GM19328 (cell line): Measurements from ENCODE around the gene SP7.
"Not testable (repeated sequence)": the region's sequence is repeated elsewhere in the genome, so short reads cannot be mapped to it uniquely, and the experiment has no call there.

Source experiments
- ATAC-seq: cut with Tn5 transposase; IDR thresholded peaks from one replicate; pipeline ENCODE4 v1.9.1; 2021; ENCODE audit warnings: mild to moderate bottlenecking, moderate library complexity; ENCODE audit not compliant: unreplicated experiment

SP7 gene

GRCh38 chr12:53324113-53324778 lies 11.9 kb downstream of the SP7 start:
- peak; percentile 25 for ATAC-seq

- ATAC-seq = no peak
Measured at GRCh38 chr12:53320352-53321195, 15.6 kb downstream of the SP7 start.

- ATAC-seq = no peak
Measured at GRCh38 chr12:53313996-53314395, 22.2 kb downstream of the SP7 start.

GRCh38 chr12:53308276-53308675 lies 27.9 kb downstream of the SP7 start:
- no peak for ATAC-seq

GRCh38 chr12:53306826-53307225 lies 29.3 kb downstream of the SP7 start:
- no peak for ATAC-seq

- ATAC-seq = no peak
Measured at GRCh38 chr12:53302903-53303302, 33.3 kb downstream of the SP7 start.

- ATAC-seq = no peak
Measured at GRCh38 chr12:53300187-53300586, 36.0 kb downstream of the SP7 start.

- peak; percentile 68 for ATAC-seq
Measured at GRCh38 chr12:53299454-53300180, 36.5 kb downstream of the SP7 start, which contains the start of gene MYG1. MYG1 (plus strand) TSS chr12:53299695; CDS start chr12:53299738, 43 bp downstream.

- ATAC-seq = no peak
Measured at GRCh38 chr12:53299101-53299453, 37.1 kb downstream of the SP7 start.

GRCh38 chr12:53298164-53298563 lies 38.0 kb downstream of the SP7 start:
- no peak for ATAC-seq

- ATAC-seq = not testable (repeated sequence)
Measured at GRCh38 chr12:53297106-53297505, 39.0 kb downstream of the SP7 start.

GRCh38 chr12:53295891-53296219 lies 40.3 kb downstream of the SP7 start:
- no peak for ATAC-seq

GRCh38 chr12:53295070-53295890 lies 40.9 kb downstream of the SP7 start, which contains the start of gene PFDN5:
PFDN5 (plus strand) TSS chr12:53295542; CDS start chr12:53295568, 26 bp downstream.
- peak; percentile 81 for ATAC-seq

- ATAC-seq = no peak
Measured at GRCh38 chr12:53292426-53292825, 43.7 kb downstream of the SP7 start.

- ATAC-seq = no peak
Measured at GRCh38 chr12:53290661-53291060, 45.5 kb downstream of the SP7 start.

- ATAC-seq = no peak
Measured at GRCh38 chr12:53289891-53290290, 46.3 kb downstream of the SP7 start.

GRCh38 chr12:53288322-53288721 lies 47.8 kb downstream of the SP7 start:
- no peak for ATAC-seq

- ATAC-seq = no peak
Measured at GRCh38 chr12:53287741-53288216, 48.4 kb downstream of the SP7 start.

- no peak for ATAC-seq
Measured at GRCh38 chr12:53286448-53286847, 49.7 kb downstream of the SP7 start.

GRCh38 chr12:53279888-53280498 lies 56.2 kb downstream of the SP7 start:
- ATAC-seq = no peak
